ENCODE data around the gene SIAH3.

GRCh38 chr13:45798851-45799250, 52.7 kb downstream of the SIAH3 start:
- no peak for TF ChIP-seq CTCF (IDR thresholded peaks at IDR 0.05; ENCODE audit: poor library complexity, severe bottlenecking)
- no peak for TF ChIP-seq EZH2 (IDR thresholded peaks at IDR 0.05; ENCODE audit: borderline replicate concordance, insufficient read depth, low read length, poor library complexity, severe bottlenecking)
- no peak for TF ChIP-seq RAD21 (conservative IDR thresholded peaks at IDR 0.05)
- TF ChIP-seq SMC3 (conservative IDR thresholded peaks at IDR 0.05; ENCODE audit: poor library complexity), result no peak
- TF ChIP-seq POLR2AphosphoS5 (IDR thresholded peaks at IDR 0.05), result no peak
- no peak for TF ChIP-seq REST (IDR thresholded peaks at IDR 0.05; ENCODE audit: borderline replicate concordance)
- TF ChIP-seq MXI1 (conservative IDR thresholded peaks at IDR 0.05; ENCODE audit: poor library complexity, severe bottlenecking), result no peak
- no peak for TF ChIP-seq EP300 (conservative IDR thresholded peaks at IDR 0.05; ENCODE audit: poor library complexity, severe bottlenecking)
- no peak for TF ChIP-seq TAF1 (IDR thresholded peaks at IDR 0.05; ENCODE audit: low read depth)

Data from neural cell (in vitro differentiated cells).